HCT116 (cell line): ENCODE data around the gene ARHGAP27. TPM values are rescaled to one million over a fixed set of nuclear protein-coding genes. Genes with fewer than 3 reads are reported as not detected.

Experiments
- ATAC-seq: fragments of 200-7000 bp; cut with Tn5 transposase; 2 replicates; pipeline ENCODE4 v1.9.1; 2020; ENCODE audit warnings: mild to moderate bottlenecking, moderate library complexity
- BruUV-seq: library from RNA; stranded (reverse); fragments of 400-500 nt; replicated peaks from 2 replicates; lab custom pipeline; 2021; lab: Mats Ljungman, UMichigan
- CTCF ChIA-PET: fragments of 300-600 bp; sonication (Branson Sonifier 250); formaldehyde crosslinking; loops from one replicate; lab custom pipeline; 2021; ENCODE audit warnings: antibody characterized with exemption; lab: Charles Lee
- POLR2A ChIA-PET: fragments of 300-600, 350-600 bp; sonication (Branson Sonifier 250); formaldehyde crosslinking; loops from one replicate; lab custom pipeline; 2021; ENCODE audit warnings: antibody characterized with exemption; lab: Charles Lee
- RAD21 ChIA-PET, 2 experiments: fragments of 300-600 bp; sonication (Branson Sonifier 250); formaldehyde crosslinking; loops; one replicate each; lab custom pipeline; 2023; ENCODE audit warnings: low total read pairs in 2 of 2; ENCODE audit not compliant: uncharacterized antibody in 2 of 2, unreplicated experiment in 2 of 2, low non-redundant PET in 1 of 2; lab: Charles Lee
- DNase-seq: peaks from one replicate; pipeline ENCODE4 v3.0.0-alpha.2; 2010; ENCODE audit warnings: low read depth, low spot score
- H2AFZ ChIP-seq: fragments of 200-600 bp; shearing (Covaris generic), sonication (generic); 2 replicates; pipeline ENCODE4 v1.6.1; 2017; ENCODE audit warnings: low read depth, mixed run types, mixed read lengths, antibody characterized with exemption, low read length; ENCODE audit not compliant: poor library complexity, severe bottlenecking
- H3K27ac ChIP-seq: 2 replicates; pipeline ENCODE4 v1.5.1; 2012; ENCODE audit warnings: low read depth, low read length
- H3K27me3 ChIP-seq: fragments of 200-600 bp; sonication (generic); 2 replicates; pipeline ENCODE4 v1.6.1; 2016; ENCODE audit warnings: mixed run types, low read length, mixed read lengths; ENCODE audit not compliant: insufficient read depth
- H3K36me3 ChIP-seq, 2 experiments: fragments of 200-500 bp in 1 of 2; fragments of 200-600 bp in 1 of 2; sonication (Bioruptor generic) in 1 of 2; sonication (generic) in 1 of 2; 2 replicates each; pipeline versions ENCODE4 v1.5.1 to v1.6.1; 2014 to 2016; ENCODE audit warnings: low read length in 2 of 2, inconsistent platforms in 1 of 2, mixed read lengths in 1 of 2, mixed run types in 1 of 2; ENCODE audit not compliant: insufficient read depth in 2 of 2, control insufficient read depth in 1 of 2
- H3K4me1 ChIP-seq, 2 experiments: fragments of 200-600 bp in 1 of 2; sonication (generic) in 1 of 2; 2 replicates each; pipeline versions ENCODE4 v1.5.1 to v1.6.1; 2012 to 2017; ENCODE audit warnings: low read length in 2 of 2, inconsistent platforms in 1 of 2, mild to moderate bottlenecking in 1 of 2, mixed read lengths in 1 of 2, mixed run types in 1 of 2, moderate library complexity in 1 of 2; ENCODE audit not compliant: insufficient read depth in 2 of 2, control insufficient read depth in 1 of 2
- H3K4me2 ChIP-seq: fragments of 200-600 bp; sonication (generic); 2 replicates; pipeline ENCODE4 v1.6.1; 2017; ENCODE audit warnings: mixed run types, low read length, mixed read lengths
- H3K4me3 ChIP-seq, 2 experiments: fragments of 200-600 bp in 1 of 2; sonication (generic) in 1 of 2; replicated peaks in 1 of 2; 2 replicates each; pipeline ENCODE4 v1.5.1; 2011 to 2016; ENCODE audit warnings: low read length in 2 of 2, control low read depth in 1 of 2, low read depth in 1 of 2, mild to moderate bottlenecking in 1 of 2, mixed read lengths in 1 of 2, mixed run types in 1 of 2
- H3K79me2 ChIP-seq: fragments of 200-600 bp; sonication (generic); 2 replicates; pipeline ENCODE4 v1.6.1; 2017; ENCODE audit warnings: mild to moderate bottlenecking, mixed run types, low read length, moderate library complexity, mixed read lengths; ENCODE audit not compliant: insufficient read depth
- H3K9ac ChIP-seq: fragments of 200-600 bp; sonication (generic); 2 replicates; pipeline ENCODE4 v1.6.1; 2016; ENCODE audit warnings: low read length, mixed read lengths
- H3K9me2 ChIP-seq: fragments of 200-600 bp; sonication (generic), shearing (Covaris generic); 2 replicates; pipeline ENCODE4 v1.6.1; 2017; ENCODE audit warnings: mixed run types, mild to moderate bottlenecking, moderate library complexity; ENCODE audit not compliant: insufficient read depth
- H3K9me3 ChIP-seq, 2 experiments: fragments of 200-500 bp in 1 of 2; fragments of 200-600 bp in 1 of 2; sonication (Bioruptor generic) in 1 of 2; sonication (generic) in 1 of 2; 2 replicates each; pipeline ENCODE4 v1.6.1; 2014 to 2017; ENCODE audit warnings: low read length in 2 of 2, mixed read lengths in 2 of 2, inconsistent platforms in 1 of 2, low read depth in 1 of 2, mild to moderate bottlenecking in 1 of 2, mixed run types in 1 of 2, moderate library complexity in 1 of 2; ENCODE audit not compliant: control insufficient read depth in 1 of 2, insufficient read depth in 1 of 2
- H4K20me1 ChIP-seq: fragments of 200-600 bp; sonication (generic), shearing (Covaris generic); 2 replicates; pipeline ENCODE4 v1.6.1; 2017; ENCODE audit warnings: mixed run types, mild to moderate bottlenecking, moderate library complexity; ENCODE audit not compliant: insufficient read depth
- CBX3 ChIP-seq: IDR thresholded peaks from 2 replicates; pipeline ENCODE4 v1.6.1; 2012; ENCODE audit warnings: low read depth
- ELF1 ChIP-seq: IDR thresholded peaks from 2 replicates; pipeline ENCODE4 v1.6.1; 2012; ENCODE audit warnings: low read depth, borderline replicate concordance
- EZH2 ChIP-seq: fragments of 200-600 bp; sonication (generic); IDR thresholded peaks from 2 replicates; pipeline ENCODE4 v1.6.1; 2017; ENCODE audit warnings: antibody characterized with exemption, mixed run types
- EZH2phosphoT487 ChIP-seq: fragments of 200-600 bp; IDR thresholded peaks from 2 replicates; pipeline ENCODE4 v1.6.1; 2018; ENCODE audit warnings: antibody characterized with exemption, borderline replicate concordance
- FOSL1 ChIP-seq: IDR thresholded peaks from 2 replicates; pipeline ENCODE4 v1.6.1; 2012; ENCODE audit warnings: low read depth
- JUND ChIP-seq: IDR thresholded peaks from 2 replicates; pipeline ENCODE4 v1.6.1; 2012
- POLR2A ChIP-seq: IDR thresholded peaks from 2 replicates; pipeline ENCODE4 v1.7.0; 2011; ENCODE audit warnings: borderline replicate concordance; ENCODE audit not compliant: insufficient read depth, insufficient read length; ENCODE audit errors: extremely low read depth
- POLR2AphosphoS5 ChIP-seq: IDR thresholded peaks from 2 replicates; pipeline ENCODE4 v1.6.1; 2011; ENCODE audit warnings: mild to moderate bottlenecking, low read depth, low read length, moderate library complexity
- RAD21 ChIP-seq: IDR thresholded peaks from 2 replicates; pipeline ENCODE4 v1.6.1; 2012; ENCODE audit warnings: low read depth, mild to moderate bottlenecking
- SIN3A ChIP-seq: IDR thresholded peaks from 2 replicates; pipeline ENCODE4 v1.6.1; 2012; ENCODE audit warnings: low read depth
- SRF ChIP-seq: IDR thresholded peaks from 2 replicates; pipeline ENCODE4 v1.6.1; 2012; ENCODE audit warnings: low read depth
- YY1 ChIP-seq: IDR thresholded peaks from 2 replicates; pipeline ENCODE4 v1.6.1; 2011; ENCODE audit warnings: low read length, low read depth, moderate library complexity, mild to moderate bottlenecking; ENCODE audit not compliant: insufficient replicate concordance; ENCODE audit errors: extremely low read depth
- ZFX ChIP-seq: fragments of 450-650 bp; IDR thresholded peaks from 2 replicates; pipeline ENCODE4 v1.6.1; 2017
- ZNF274 ChIP-seq: fragments of 200-500 bp; sonication (Bioruptor generic); IDR thresholded peaks from 2 replicates; pipeline ENCODE4 v1.6.1; 2014; ENCODE audit warnings: mild to moderate bottlenecking, low read depth, low read length, inconsistent platforms
- intact Hi-C: fragments of 100-400 bp; cut with micrococcal nuclease; formaldehyde crosslinking; loops from 2 replicates; pipeline ENCODE4 v1.10.0; 2022
- total RNA-seq: library from RNA; stranded (reverse); gene quantifications from one replicate; pipeline ENCODE4 v1.2.1, GENCODE V29; 2021; ENCODE audit not compliant: unreplicated experiment
- TF ChIP-seq, protein P1 (sequence below): IDR thresholded peaks from 2 replicates; pipeline ENCODE4 v1.6.1; 2012; ENCODE audit warnings: low read depth
- TF ChIP-seq, protein P2 (sequence below): IDR thresholded peaks from 2 replicates; pipeline ENCODE4 v1.6.1; 2012

ARHGAP27 gene
- total RNA-seq, 1 experiment from 2014 or later: 46.7 TPM

DNA sequence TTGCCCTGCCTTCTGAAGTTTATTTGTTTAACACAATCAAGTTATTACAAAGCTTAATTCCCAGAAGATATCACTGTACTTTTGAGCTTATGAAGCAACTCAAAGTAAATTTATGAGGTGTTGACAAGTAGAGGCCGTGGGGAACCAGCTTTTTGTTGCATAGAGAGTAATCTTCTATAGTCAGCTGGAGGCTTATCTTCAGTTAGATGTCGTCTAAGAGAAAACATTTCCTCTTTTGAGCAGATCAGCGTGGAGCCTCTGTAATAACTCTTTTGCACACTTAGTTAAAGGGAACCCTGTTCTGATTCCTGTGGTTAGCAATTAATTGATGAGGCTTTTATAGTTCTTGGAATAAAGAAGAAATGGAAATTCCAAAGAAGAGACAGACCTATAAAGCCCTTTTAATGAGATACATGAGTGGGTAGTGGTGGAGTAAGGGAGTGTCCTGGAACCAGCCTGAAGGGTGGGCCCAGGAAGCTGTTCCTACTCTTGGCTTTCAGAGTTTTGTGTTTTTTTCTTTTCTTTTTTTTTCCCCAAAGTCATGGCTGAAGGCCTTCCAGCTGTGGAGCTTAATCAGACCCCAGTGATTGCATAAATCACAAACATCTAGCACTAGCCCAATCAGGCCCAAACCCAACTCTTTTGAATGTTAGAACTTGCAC is 87.0 kb downstream of the ARHGAP27 start:
- CTCF ChIA-PET: no interaction called here
- H3K27me3 ChIP-seq: no peaks in the 10 kb centered on the region
- no peaks in the 10 kb centered on the region for H3K9me2 ChIP-seq
- intact Hi-C loops: no loop called here
- H3K9me3 ChIP-seq: no peaks in the 10 kb centered on the region
- H2AFZ ChIP-seq: no peak overlapping the region
- POLR2A ChIA-PET: no interaction called here
- no peaks in the 10 kb centered on the region for H3K79me2 ChIP-seq
- no peak for TF ChIP-seq CBX3
- TF ChIP-seq POLR2AphosphoS5: no peak
- no peak for TF ChIP-seq SRF
- no peak for TF ChIP-seq ZFX
- no peak for TF ChIP-seq EZH2
- TF ChIP-seq EZH2phosphoT487: no peak
- no peak for TF ChIP-seq POLR2A
- TF ChIP-seq, all 23 proteins: peak for 0
- Histone ChIP-seq H3K4me2 (no peak overlapping the region), H3K9ac (no peak overlapping the region), H3K36me3 (no peaks in the 10 kb centered on the region), H3K4me1 (peaks cover 14 to 20% of the 10 kb centered on the region in 2 experiments), H4K20me1 (no peaks in the 10 kb centered on the region), H3K4me3 (no peak overlapping the region), H3K27ac (no peak overlapping the region)
- no TSS peak for BruUV-seq
- ATAC-seq (no peak), DNase-seq (no peak)
- RAD21 ChIA-PET: no interaction called here

DNA sequence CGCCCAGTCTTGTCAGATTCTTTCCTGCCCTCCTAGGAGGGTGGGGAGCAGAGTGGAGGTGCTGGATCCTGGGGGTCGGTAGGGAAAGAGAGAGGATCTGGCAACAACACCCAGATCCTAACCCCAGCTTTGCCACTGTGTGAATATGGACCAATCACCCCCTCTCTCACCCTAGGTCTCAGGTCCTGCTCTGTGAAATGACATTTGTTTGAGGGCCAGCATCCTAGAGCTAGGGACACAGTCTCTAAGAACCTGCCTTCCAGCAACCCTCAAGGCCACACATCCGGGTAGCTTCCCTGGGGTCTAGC is 87.5 kb downstream of the ARHGAP27 start:
- H3K79me2 ChIP-seq: no peaks in the 10 kb centered on the region
- POLR2A ChIA-PET: no interaction called here
- no peak overlapping the region for H2AFZ ChIP-seq
- RAD21 ChIA-PET: no interaction called here
- CTCF ChIA-PET: no interaction called here
- no peak overlapping the region for H3K27ac ChIP-seq
- DNase-seq (no peak), ATAC-seq (no peak)
- H3K4me1 ChIP-seq: peaks cover 14 to 23% of the 10 kb centered on the region in 2 experiments
- no peaks in the 10 kb centered on the region for H4K20me1 ChIP-seq
- no TSS peak for BruUV-seq
- intact Hi-C loops: no loop called here
- TF ChIP-seq EZH2phosphoT487 (no peak), ZFX (no peak), POLR2A (no peak), POLR2AphosphoS5 (no peak), YY1 (no peak), ELF1 (no peak), FOSL1 (no peak), JUND (no peak), SRF (no peak), CBX3 (no peak), EZH2 (no peak), SIN3A (no peak), RAD21 (no peak), ZNF274 (no peak)
- TF ChIP-seq, protein P1, sequence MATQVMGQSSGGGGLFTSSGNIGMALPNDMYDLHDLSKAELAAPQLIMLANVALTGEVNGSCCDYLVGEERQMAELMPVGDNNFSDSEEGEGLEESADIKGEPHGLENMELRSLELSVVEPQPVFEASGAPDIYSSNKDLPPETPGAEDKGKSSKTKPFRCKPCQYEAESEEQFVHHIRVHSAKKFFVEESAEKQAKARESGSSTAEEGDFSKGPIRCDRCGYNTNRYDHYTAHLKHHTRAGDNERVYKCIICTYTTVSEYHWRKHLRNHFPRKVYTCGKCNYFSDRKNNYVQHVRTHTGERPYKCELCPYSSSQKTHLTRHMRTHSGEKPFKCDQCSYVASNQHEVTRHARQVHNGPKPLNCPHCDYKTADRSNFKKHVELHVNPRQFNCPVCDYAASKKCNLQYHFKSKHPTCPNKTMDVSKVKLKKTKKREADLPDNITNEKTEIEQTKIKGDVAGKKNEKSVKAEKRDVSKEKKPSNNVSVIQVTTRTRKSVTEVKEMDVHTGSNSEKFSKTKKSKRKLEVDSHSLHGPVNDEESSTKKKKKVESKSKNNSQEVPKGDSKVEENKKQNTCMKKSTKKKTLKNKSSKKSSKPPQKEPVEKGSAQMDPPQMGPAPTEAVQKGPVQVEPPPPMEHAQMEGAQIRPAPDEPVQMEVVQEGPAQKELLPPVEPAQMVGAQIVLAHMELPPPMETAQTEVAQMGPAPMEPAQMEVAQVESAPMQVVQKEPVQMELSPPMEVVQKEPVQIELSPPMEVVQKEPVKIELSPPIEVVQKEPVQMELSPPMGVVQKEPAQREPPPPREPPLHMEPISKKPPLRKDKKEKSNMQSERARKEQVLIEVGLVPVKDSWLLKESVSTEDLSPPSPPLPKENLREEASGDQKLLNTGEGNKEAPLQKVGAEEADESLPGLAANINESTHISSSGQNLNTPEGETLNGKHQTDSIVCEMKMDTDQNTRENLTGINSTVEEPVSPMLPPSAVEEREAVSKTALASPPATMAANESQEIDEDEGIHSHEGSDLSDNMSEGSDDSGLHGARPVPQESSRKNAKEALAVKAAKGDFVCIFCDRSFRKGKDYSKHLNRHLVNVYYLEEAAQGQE: no peak
- TF ChIP-seq, protein P2, sequence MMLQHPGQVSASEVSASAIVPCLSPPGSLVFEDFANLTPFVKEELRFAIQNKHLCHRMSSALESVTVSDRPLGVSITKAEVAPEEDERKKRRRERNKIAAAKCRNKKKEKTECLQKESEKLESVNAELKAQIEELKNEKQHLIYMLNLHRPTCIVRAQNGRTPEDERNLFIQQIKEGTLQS: no peak
- no peak overlapping the region for H3K4me2 ChIP-seq
- H3K27me3 ChIP-seq: no peaks in the 10 kb centered on the region
- no peak overlapping the region for H3K4me3 ChIP-seq
- H3K9ac ChIP-seq: no peak overlapping the region
- no peaks in the 10 kb centered on the region for H3K9me2 ChIP-seq
- no peaks in the 10 kb centered on the region for H3K9me3 ChIP-seq
- H3K36me3 ChIP-seq: no peaks in the 10 kb centered on the region
